GM04503 (cell line): Measurements from ENCODE around the gene CD274.
A peak's percentile ranks its signal among the peaks of the same experiment; 100 is the strongest.

Experiments
- DNase-seq: peaks from one replicate; pipeline ENCODE4 v3.0.0-alpha.2; 2012; ENCODE audit warnings: low read depth

The CD274 gene

DNA sequence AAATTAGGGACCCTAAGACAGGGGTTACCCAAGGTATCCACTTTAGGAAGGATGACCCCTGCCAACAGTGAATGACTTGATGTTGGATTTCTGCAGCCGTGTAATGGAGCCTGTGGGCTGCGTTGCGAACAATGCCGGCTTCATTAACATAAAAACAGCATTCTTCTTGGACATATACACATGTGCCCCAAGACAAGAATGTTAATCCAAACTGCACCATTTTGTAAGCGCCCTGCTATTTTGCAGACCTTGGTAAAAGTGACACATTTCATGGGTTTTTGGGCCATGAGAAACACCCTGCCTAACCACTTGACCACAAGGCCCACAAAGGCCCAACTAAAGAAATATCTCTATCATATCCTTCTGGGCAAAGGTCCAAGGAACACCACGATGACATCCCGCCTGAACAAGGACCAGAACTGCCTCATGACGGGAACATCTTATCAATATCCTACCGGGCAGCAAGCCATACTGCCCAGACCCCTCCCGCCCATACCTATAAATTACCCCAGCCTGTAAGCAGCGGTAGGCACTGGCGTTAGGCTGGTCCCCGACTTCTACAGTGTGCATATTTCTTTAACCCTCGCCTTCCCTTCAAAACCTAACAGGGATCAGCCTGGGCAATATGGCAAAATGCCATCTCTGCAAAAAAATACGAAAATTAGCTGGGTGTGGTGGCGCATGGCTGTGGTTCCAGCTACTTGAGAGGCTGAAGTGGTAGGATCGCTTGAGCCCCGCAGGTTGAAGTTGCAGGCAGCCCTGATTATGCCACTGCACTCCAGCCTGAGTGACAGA, 50.3 kb downstream of the CD274 start:
- DNase-seq, result no peak

GRCh38 chr9:5502553-5502952, 52.2 kb downstream of the CD274 start:
- DNase-seq, result no peak

- DNase-seq, result peak; percentile 85
Observed at GRCh38 chr9:5509573-5509972, 59.2 kb downstream of the CD274 start.

DNA sequence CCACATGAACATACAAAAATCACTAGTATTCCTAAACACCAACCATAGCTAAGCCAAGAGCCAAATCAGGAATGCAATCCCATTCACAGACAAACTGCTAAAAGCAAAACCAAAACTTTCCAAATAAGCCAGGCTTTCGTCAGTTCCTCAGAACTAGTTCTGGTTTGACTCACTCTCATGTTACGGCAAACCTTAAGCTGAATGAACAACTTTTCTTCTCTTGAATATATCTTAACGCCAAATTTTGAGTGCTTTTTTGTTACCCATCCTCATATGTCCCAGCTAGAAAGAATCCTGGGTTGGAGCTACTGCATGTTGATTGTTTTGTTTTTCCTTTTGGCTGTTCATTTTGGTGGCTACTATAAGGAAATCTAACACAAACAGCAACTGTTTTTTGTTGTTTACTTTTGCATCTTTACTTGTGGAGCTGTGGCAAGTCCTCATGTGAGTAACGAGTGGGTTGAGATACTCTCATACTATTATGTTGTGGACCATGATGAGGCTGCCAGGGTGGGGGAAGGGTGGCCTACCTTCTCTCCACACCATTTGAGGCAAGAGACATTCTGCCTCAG, 60.1 kb downstream of the CD274 start, which contains the start of gene PDCD1LG2:
Gene PDCD1LG2 (plus strand): TSS at position 172 of the 572 bp plus-strand sequence. CDS start 12,016 bp downstream, outside the sequence.
- peak; percentile 53 for DNase-seq

DNA sequence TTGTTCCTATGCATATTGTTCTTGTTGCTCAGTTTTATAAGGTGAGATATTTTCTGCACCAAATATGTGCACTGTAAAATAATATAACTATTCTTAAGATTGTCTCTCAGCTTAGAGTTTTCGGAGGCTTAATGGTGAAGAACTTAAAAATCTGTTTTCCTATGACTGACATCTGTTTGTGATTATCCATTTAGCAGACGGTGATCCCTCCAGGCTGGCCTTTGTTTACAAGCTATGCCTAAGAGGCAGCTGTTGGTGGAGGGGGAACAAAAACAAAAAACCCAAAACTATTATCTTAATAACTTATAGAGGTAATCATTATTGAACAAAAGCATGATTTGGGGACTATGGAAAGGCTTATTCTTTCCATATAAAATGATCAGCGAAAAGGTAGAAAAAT, 60.6 kb downstream of the CD274 start:
- no peak for DNase-seq

DNA sequence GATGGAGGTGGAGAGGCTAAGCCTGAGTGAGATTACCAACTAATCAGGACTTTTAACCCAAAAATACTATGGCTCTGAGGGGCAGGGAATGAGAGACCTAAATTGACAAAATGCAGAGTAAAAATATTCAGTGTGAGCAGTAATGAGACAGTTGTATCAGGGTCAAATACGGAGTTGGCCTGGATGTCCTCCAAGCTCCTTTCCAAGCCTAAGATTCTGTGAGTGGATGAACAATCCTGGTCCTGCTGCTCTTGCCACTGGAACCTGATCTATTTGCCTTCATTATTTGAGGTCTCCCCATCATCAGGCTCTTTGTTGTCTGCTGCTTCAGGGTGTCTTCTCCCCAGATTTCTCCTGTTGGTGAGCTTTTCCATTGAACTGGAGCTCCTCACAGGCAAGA, 61.1 kb downstream of the CD274 start:
- no peak for DNase-seq

DNA sequence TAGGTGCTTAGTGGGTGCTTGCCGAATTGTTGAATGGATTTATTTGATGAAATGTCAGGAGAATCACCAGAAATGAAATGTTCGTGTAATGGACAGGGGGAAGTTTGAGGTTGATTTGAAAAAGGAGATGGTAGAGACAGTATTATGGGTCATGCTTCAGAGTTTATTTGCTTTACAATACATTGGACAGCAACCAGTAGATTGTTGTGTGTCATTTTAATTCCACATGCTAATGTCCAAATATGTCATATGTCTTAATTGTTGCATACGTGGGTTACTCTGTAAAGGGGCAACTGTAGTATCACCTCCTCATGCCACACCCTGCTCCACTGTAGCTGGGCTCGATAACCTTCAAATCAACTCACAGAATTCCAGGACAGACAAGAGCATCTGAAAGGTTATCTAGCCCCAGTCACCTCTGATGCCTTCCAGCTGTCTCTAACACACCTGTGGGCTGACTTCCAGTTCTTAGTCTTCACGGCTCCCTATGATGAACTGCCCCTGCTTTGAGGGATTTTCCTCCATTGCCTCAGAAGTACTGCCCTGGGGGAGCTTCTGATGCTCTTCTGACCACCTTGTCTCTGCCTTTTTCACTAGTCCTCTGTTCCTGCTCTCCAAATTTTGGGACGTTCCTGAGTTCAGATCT, 61.7 kb downstream of the CD274 start:
- DNase-seq, result no peak

DNA sequence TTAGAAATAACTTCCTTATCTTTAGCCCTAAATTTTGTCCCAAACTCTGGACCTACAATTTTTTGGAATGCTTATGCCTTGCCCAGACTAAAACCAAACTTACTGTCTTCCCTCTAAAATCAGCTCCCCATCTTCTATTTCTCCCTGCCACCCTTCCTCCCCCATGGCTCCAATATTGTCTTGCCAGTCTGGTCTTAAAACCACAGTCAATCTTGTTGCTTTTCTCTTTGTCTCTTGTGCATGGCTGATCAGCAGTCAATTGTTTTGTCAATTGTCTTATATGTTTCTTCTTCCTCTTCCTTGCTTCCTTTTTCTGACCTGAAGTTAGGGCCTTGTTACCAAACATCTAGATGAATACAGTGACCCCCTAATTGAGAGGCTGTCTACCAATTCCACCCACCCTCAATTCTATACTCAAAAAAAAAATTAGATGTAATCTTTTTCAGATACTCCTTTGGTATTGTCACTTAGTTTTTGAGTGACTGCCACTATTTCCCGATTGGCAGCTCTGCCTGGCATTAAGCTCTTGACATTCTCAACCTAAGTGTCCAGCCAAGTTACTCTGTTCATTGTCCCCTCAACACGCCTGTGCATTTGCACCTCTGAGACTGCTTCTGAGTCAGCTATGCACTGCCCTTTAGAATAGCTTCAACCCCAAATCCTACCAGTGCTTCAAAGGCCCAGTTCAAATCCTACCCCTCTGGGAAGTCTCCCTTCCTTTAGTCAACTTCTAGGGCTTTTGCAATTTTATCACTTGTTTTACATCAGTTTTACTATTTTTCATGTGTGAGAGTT, 62.5 kb downstream of the CD274 start:
- DNase-seq, result no peak

- DNase-seq, result no peak
Observed at GRCh38 chr9:5513966-5514616, 63.7 kb downstream of the CD274 start.

- no peak for DNase-seq
Observed at GRCh38 chr9:5514617-5515260, 64.4 kb downstream of the CD274 start.

DNA sequence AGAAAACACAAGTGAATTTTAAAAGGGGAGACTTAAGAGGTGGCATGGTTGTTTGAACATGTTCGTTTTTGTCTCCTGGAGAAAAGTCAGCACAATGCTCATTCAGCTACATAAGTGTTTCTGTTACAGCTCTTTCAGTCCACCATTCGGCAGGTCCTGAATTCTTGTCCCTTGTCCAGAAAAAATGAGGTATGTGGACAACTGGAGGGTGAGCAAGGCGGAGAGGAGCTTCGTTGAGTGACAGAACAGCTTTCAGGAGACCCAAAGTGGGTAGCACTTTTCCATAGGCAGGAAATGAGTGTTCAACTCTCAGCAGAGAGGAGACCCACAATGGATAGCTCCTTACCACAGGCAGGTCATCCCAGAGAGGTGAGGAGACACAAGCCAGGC, 64.9 kb downstream of the CD274 start:
- DNase-seq, result no peak

- DNase-seq, result no peak
Observed at GRCh38 chr9:5516453-5517220, 66.3 kb downstream of the CD274 start.

DNA sequence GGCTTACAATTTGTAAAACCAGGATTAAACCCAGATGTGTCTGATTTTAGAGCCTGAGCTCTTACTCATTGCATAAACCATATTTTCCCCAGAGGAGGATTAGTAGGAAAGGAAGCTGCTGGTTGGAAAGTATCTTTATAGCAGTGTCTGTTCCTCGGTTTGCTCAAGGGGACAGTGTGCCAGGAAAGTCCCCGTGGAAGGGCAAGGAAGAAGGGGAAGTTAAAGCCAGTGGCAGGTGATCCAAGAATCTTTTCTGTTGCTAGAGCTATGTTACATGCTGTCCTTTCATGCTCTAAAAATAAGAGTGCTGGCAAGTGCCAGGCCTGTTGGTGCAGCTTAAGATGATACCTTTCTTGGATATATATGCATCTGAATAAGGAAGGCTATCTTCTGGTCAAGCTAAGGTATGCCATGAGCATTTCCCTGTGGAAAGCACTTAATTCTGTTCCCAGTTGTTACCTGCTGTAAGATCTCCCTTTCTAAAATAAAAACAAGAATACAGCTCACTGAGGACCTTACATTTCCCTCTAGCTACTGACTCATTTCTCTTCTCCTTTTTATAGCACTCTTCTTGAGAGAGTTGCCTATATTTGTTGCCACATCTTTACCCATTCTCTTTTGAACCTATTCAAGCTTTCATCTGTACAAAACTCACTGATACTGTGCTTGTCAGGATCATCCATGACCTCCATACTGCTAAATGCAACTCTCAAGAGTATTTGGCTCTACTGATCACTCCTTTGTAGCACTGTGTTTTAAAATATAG, 68.0 kb downstream of the CD274 start:
- DNase-seq, result peak; percentile 27

DNA sequence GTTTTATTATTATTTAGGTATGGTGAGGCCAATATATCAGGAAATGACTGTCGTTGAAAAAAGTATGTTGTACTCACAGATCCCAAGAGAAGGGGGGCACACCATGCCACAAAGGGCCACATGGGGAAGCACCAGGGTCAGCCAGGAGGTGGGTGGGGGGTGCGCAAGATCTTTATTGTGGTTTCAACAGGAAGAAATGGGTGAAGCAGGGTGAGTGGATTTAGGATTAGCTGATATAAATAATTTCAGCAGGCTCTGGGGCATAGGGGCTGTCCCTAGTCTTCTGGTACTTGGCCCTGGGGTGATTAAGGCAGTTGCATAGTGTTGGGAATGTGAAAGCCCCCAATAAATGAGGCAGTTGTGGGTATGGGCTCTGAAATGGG, 68.6 kb downstream of the CD274 start:
- no peak for DNase-seq
